ENCODE results near the gene SHH. TPM values are rescaled to one million over a fixed set of nuclear protein-coding genes. Genes with fewer than 3 reads are reported as not detected.

The SHH gene
- total and polyA plus RNA-seq, 2 of the 4 experiments (the other 2 are of a cell fraction), result under 0.01 to 0.03 TPM

DNA sequence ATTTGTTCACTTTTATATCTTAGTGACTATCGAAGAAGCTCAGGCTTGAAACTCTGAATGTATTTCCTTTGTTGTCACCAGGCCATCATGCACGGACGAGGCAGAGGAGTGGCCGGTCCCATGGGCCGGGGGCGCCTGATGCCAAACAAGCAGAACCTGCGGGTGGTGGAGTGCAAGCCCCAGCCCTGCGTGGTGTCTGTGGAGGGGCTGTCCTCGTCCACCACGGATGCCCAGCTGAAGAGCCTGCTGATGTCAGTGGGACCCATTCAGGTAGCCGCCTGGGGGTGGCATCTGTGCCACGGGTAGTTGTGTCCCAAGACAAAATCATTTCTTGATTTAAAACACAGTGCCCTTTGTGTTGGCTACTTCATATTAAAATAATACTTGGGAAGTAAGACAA, 45.9 kb downstream of the SHH start:
- Histone ChIP-seq H3K4me3 (ENCODE audit: insufficient read depth, low read depth, low read length) (no peak overlapping the region), H3K79me1 (ENCODE audit: low read depth in 1 of 2, low read length in 2 of 2) (peaks cover 33 to 36% of the 10 kb centered on the region in 2 experiments), H3K14ac (replicated peaks; ENCODE audit: low read depth, low read length) (no peak overlapping the region), H2AFZ (replicated peaks; ENCODE audit: low read length, poor library complexity) (no peak overlapping the region), H2BK5ac (ENCODE audit: low read depth, low read length, poor library complexity, severe bottlenecking) (no peak overlapping the region), H3K56ac (ENCODE audit: extremely low read depth, insufficient read depth, low read length) (no peak overlapping the region), H3K4me1 (ENCODE audit: control insufficient read depth, insufficient read depth, low read length) (peaks cover 2% of the 10 kb centered on the region; the same call in 1 of the 2 replicates), H3K9ac (ENCODE audit: low read depth, low read length) (no peak overlapping the region), H3K27me3 (ENCODE audit: control insufficient read depth, insufficient read depth, low read length) (no peaks in the 10 kb centered on the region), H3K9me1 (ENCODE audit: insufficient read depth, low read length) (peaks cover 8% of the 10 kb centered on the region; the same call in 1 of the 2 replicates), H2BK120ac (ENCODE audit: low read depth, low read length) (no peak overlapping the region), H2BK15ac (ENCODE audit: low read depth, low read length) (no peak overlapping the region), H3K27ac (ENCODE audit: insufficient read depth, low read length) (no peak overlapping the region), H4K91ac (ENCODE audit: insufficient read depth, low read depth, low read length) (no peak overlapping the region), H2AK9ac (replicated peaks; ENCODE audit: low read depth, low read length, poor library complexity) (no peak overlapping the region), H4K5ac (ENCODE audit: low read depth, low read length) (no peak overlapping the region), H4K8ac (ENCODE audit: low read depth in 2 of 2, low read length in 2 of 2) (no peak overlapping the region), H3K4me2 (ENCODE audit: low read depth, low read length) (no peak overlapping the region), H3K23ac (ENCODE audit: low read depth, low read length) (no peak overlapping the region), H2AK5ac (ENCODE audit: low read depth, low read length) (no peak overlapping the region), H3K18ac (ENCODE audit: low read depth, low read length) (no peak overlapping the region), H3K9me3 (ENCODE audit: control insufficient read depth, insufficient read depth, low read length) (no peaks in the 10 kb centered on the region), H4K20me1 (ENCODE audit: insufficient read depth, low read length) (peaks cover 27% of the 10 kb centered on the region), H2BK20ac (ENCODE audit: low read depth, low read length) (no peak overlapping the region), H3K36me3 (ENCODE audit: control insufficient read depth, insufficient read depth, low read length) (peaks cover 45% of the 10 kb centered on the region), H3K4ac (ENCODE audit: low read depth, low read length) (no peak overlapping the region)
- 87% methylated on average over 6 of the region's 12 CpGs; no CpG with 5 or more reads in 1 of the 2 experiments for WGBS, 2 experiments (ENCODE audit: extremely low coverage in 2 of 2, insufficient read length in 1 of 2)
- BruUV-seq (replicated peaks), result no TSS peak
- dilution Hi-C loops (cut with HindIII; ENCODE audit: low sequenced_read_pairs, unreplicated experiment), result no loop called here
- TF ChIP-seq RCOR1 (IDR thresholded peaks at IDR 0.05; ENCODE audit: insufficient replicate concordance, low read length), result no peak
- no peak for TF ChIP-seq CEBPB (IDR thresholded peaks at IDR 0.05; ENCODE audit: low read depth, low read length)
- no peak for TF ChIP-seq BHLHE40 (IDR thresholded peaks at IDR 0.05; ENCODE audit: low read depth, low read length)
- intact Hi-C loops (cut with micrococcal nuclease), result loop anchor here (5.0 kb wide), 1 partner anchor 839 kb away; no protein-coding TSS in a partner anchor
- no peak for ATAC-seq (ENCODE audit: low read depth)
- no peak for DNase-seq
- ChIA-PET CTCF (interaction anchor here (1.0 to 2.1 kb wide), 3 partner anchors 10 to 168 kb away, joined by 3 to 14 read pairs (median 5); no protein-coding TSS in a partner anchor), POLR2A (ENCODE audit: unreplicated experiment) (no interaction called here)
- in situ Hi-C loops (cut with MboI; ENCODE audit: low sequenced_read_pairs), result loop anchor here (25.0 kb wide), 1 partner anchor 379 kb away; no protein-coding TSS in a partner anchor
